ENCODE measurements around the gene IL2RA.
"Not testable (repeated sequence)": the region's sequence is repeated elsewhere in the genome, so short reads cannot be mapped to it uniquely, and the experiment has no call there.

The IL2RA gene

DNA sequence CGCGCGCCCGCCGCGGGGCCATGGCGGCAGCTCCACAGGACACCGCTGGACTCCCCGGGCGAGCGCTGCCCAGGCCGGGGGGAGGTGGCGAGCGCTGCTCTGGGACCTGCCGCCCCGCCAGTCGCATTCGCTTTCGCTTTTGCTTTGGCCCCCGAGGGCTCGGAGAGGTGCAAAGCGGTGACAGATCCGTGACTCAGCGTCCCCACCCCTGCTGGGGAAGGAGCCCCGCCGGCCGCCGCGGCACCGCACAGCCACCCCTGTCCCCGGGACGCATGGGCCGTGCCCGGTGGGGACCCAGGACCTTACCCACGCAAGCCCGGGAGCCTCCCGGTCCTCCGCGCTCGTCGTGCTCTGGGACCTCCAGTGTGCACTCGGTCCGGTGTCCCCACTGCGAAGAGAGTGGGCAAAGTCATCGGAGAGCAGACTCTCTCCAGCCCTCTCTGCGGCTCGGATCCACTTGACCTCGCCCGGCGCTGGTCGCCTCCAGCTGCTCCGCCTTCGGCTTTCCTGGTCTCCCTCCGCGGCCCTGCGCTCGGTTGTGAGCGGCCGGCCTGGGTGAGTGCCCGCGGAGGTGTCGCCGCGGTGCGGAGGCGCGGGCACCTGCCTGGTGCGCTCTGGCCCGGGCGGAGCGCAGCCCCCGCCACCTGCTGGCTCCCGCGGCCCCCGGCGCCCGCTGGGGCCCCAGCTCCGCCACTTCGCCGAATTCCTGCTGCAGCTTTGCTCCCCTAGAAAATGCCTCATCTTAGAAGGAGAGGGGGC, 84.5 kb downstream of the IL2RA start, which contains the start of gene IL15RA:
Gene IL15RA (minus strand): TSS at position 73 of the 759 bp plus-strand sequence. CDS start 51 bp downstream, at position 22.
- no peak for DNase-seq (ENCODE audit: low read depth)

DNA sequence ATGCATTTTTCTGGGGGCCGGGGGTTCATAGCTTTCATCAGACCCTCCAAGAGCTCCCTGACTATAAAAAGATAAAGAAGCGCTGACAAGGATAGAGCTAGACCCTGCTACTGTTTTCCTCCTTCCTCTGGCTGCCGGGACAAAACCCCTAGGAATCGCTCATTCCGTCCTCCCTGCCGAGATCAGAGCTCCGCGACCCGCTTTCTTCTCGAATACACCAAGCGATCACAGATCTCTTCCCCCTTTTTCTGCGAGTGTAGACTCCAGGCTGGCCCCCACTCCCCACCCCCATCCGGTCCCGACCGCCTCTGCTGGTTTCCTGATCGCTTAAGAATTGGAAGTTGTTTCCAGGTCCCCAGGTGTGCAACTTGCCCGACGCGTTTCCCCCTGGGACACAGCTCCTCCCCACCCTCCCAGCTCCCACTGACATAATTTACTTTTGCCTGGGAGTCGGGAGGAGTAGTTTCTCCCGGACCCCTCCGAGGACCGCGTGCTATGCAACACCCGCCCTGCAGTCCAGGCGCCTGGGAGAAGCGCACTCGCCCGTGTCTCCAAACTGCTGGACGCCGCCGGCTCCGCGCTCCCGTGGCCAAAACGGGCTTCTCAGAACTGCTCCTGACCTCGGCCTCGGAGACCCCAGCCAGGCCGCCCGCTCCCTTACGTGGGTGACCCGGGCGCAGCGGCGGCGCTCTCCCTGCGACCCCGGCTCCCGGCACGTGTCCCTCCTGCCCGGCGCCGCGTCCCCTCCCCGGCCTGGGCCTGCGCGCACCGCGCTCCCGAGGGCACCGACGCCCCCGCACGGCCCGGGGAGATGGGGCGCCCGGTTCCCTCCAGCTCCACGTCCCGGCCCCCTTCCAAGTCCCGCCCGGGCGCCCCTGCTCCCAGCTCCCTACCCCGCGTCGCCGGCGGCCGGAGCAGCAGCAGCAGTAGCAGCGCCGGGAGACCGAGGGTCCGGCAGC, 85.4 kb downstream of the IL2RA start:
- no peak for DNase-seq (ENCODE audit: low read depth)

DNA sequence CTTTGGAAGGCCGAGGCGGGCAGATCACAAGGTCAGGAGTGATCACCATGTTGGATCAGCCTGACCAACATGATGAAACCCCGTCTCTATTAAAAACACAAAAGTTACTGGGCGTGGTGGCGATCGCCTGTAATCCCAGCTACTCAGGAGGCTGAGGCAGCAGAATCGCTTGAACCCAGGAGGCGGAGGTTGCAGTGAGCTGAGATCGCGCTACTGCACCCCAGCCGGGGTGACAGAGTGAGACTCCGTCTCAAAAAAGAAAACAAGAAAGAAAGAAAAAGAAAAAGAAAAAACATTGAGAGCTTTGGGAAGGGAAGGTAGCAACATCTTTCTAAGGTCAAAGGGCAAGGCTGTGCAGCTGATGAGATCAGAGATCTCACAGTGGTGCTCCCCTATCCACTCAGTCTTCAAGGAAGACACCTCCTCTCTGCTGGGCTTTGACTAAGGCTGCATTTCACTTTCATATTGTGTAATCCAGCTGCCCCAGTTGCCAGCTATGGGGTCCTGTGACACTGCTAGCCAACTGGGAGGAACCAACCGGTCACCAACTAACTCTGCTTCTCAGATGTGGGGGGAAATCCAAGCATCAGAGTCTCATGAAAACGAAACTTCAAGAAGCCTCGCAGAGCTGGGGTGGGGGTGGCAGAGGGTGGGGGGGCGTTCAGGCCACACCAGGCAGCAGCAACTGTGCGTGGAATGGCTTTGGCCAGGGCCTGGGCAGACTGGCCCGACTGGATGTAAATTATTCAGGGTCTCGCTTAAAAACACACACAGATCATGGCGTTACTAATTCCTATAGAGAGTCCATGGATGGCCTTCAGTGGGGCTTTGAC, 86.3 kb downstream of the IL2RA start:
- DNase-seq (ENCODE audit: low read depth), result no peak

DNA sequence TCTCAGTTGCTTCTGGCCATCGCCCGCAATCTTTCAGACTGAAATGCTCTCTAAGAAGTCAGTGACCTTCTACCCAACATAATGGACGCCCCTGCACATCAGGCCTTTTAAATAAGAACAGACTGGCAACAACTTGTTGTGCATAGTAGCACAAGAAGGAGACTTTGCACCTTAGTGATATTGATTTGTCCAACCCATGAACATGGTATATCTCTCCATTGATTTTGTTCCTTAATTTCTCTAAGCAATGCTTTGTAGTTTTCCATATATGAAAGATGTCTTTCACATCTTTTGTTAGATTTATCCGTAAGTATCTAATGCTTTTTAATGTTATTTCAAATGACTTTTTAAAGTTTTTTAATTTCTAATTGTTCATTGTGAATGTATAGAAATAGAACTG, 89.1 kb downstream of the IL2RA start:
- DNase-seq (ENCODE audit: low read depth), result no peak

DNA sequence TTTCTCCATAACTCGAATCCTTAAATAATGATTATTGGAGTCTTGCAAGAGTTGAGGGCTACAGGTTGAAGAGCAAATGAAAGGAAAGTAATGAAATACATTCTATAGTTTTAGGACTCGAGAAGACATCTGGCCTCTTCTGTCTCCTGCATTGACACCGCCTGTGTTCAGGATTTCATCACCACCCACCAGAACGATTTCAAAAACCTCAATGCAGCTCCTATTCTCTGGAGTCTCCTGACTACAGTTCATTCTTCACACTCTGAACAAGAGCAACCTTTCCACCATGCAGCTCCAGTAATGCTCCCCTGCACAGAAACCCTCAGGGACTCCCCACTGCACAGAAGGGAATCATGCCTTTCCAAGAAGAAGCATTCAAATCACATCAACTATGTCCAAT, 90.3 kb downstream of the IL2RA start:
- DNase-seq (ENCODE audit: low read depth), result no peak

DNA sequence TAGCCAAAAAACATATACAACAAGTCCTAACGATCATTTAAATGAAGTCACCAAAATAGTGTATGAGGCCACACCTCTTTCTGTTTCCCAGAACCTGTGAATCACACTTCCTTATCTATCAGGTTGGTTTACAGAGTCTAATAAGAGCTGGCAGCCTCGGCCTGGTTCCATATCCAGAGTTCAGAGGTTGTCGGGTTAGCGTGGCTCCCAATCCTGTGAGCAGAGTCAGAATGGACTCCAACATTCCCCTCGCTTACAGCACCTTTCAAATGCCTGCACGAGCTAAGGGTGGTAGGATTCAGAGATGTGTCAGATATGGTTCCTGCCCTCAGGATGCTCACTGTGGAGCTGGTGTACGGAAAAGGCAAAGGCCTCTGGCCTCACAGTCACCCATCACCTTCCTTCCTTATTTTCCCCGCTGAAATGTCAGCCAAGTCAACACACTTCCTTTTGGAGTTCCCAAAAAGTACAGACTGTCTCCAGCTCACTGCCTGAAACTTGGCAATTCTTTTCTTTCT, 90.8 kb downstream of the IL2RA start:
- no peak for DNase-seq (ENCODE audit: low read depth)

DNA sequence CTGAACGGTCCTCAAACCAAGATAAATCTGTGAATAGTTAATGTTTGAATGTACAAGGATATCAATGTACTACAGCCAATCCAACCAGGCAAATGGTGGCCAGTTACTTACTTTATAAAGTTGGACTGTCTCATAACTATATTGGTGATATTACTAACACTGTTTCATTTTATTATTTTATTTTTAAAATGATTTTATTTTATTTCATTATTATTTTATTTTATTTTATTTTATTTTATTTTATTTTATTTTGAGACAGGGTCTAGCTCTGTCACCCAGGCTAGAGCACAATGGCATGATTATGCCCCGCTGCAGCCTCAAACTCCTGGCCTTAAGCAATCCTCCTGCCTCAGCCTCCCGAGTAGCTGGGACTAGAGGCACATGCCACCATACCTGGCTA, 91.6 kb downstream of the IL2RA start:
- no peak for DNase-seq (ENCODE audit: low read depth)

DNA sequence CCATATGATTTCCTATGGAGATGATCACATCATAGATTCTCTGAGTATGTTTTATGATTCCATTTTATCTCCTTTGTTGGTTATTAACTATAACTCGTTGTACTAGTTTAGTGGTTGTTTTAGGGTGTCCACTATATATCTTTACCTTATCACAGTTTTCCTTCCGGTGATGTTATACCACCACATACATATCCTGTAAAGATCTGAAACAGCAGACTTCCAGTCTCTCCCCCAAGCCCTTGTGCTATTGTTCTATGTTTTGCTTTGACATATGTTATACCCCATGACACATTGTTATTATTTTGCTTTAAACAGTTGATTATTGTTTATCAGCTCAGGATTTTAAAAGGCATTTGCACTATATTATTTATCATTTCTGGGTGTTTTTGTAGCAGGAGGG, 92.1 kb downstream of the IL2RA start:
- DNase-seq (ENCODE audit: low read depth), result no peak

DNA sequence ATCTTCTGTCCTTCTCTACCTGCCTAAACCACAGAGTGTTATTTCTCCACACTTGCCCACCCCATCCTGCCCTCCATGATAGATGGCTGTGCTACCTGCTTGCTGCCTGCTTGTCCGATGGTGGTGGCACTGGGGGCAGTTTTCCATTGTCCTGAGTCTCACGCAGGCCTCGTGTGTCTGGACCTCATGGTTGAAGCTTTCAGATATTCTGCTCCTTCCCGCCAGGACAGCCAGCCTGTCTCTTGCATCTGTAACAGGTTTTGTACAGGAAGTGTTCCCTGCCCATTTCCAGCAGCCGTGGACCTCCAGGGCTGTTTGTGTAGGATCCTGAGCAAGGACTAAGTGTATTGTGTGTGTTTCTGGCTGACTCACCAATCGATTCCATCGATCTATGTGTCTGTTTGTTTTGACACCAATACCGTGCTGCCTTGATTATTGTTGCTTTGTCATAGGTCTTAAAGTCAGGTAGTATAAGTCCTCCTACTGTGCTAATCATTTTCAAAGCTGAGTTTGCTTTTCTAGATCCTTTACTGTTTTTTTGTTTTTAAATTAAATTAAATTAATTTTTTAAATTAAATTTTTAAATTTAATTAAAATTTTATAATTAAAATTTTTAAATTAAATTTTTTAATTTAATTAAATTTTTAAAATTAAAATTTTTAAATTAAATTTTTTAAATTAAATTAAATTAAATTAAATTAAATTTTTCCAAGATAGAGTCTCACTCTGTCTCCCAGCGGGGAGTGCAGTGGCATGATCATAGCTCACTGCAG, 93.3 kb downstream of the IL2RA start:
- DNase-seq (ENCODE audit: low read depth), result no peak

DNA sequence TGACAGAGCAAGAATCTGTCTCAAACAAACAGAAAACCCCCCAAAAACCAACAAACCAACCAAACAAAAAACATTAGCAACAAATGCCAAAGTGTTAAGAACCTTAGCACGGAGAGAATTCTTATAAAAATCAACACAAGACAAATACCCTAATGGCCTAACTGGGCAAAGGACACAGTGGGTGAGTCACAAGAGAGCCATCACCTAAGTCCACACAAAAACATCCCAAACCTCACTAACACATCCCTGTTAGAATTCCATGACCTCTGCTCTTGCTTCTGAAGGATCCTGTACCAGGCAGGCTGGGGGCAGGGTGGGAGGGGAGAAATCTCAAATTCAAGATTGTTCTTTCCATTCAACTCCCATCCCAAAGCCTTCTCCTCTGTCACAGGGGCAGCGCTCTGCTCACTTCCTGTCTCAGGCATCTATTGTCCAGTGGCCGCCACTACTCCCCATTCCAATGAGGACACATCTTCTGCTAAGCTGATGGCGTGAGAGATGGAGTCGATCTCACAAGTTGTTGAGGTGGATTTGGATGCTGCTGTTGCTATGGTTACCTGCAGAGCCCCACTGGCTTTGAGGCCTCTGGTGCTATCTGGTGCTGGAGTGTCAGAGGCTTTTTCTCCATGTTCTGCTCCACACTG, 94.0 kb downstream of the IL2RA start:
- DNase-seq (ENCODE audit: low read depth), result no peak

DNA sequence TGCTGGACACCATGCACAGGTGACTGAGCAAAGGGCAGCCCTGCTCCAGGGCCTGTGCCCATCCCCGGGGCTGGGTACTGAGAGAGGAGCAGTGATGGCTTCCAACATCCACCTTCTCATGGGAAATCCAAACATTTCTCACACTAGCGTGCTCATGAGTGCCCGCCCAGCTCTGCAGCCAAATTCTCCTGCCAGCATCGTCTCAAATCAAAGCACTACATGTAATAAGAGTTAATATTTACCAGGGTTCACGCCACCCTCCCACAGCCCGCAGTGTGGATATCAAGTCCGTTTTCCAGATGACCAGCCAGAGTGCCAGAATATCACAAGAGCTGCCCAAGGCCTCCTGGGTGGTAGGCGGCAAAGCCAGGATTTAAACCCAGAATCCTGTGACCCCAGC, 96.9 kb downstream of the IL2RA start:
- DNase-seq (ENCODE audit: low read depth), result no peak

DNA sequence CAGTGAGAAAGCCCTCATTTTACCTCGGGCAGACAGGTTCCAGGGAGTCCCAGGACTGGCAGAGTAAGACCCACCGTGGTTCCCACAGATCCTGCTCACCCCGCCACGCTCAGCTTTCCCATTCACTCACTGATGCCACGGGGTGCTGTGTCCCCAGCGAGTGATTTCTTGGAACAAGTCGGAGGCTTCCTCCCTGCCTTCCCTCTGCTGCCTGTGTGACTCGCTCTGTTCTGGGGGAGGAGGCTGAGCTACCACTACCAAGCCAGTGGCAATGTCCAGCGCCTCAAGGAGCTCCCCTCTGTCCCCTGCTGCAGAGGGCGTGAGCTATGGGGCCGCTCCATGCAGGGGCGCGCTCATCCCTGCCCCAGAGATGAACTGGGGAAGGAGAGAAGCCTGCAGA, 97.4 kb downstream of the IL2RA start:
- no peak for DNase-seq (ENCODE audit: low read depth)

DNA sequence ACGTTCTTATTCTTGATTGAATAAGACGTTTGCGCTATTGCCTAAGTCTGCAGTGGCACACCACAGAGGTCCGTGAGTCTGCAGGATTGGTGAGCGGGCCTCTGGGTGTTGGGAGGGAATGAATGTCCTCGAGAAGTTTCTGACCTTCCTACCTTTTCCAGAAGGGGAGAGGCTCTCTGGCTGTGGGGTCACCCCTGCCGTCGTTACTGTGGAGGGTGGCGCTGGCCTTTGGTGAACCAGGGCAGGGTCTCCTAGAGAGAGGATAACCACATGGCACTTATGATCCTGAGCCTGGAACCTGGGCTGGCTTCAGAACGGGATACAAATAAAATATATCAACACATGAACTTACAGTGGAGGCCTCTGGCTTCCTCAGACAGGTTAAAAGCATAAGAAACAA, 98.6 kb downstream of the IL2RA start:
- no peak for DNase-seq (ENCODE audit: low read depth)

DNA sequence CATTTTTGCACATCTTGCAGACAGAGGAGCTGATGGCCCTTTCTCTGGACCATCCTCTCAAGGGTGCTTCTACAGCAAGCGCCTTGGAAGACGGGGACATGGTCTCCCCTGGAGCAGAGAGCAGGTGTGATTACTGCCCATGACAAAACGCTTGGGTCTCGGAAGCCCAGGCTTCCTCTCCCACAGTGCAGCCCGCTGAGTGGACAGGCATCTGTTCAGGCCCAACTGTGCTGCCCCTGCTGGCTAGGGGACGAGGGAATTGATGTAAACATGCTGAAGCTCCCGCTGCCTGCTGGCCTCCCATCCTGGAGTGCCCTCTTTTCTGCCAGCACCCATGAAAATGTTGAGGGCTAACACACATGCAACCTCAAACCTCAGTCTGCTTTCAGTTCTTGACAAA, 99.1 kb downstream of the IL2RA start:
- no peak for DNase-seq (ENCODE audit: low read depth)

DNA sequence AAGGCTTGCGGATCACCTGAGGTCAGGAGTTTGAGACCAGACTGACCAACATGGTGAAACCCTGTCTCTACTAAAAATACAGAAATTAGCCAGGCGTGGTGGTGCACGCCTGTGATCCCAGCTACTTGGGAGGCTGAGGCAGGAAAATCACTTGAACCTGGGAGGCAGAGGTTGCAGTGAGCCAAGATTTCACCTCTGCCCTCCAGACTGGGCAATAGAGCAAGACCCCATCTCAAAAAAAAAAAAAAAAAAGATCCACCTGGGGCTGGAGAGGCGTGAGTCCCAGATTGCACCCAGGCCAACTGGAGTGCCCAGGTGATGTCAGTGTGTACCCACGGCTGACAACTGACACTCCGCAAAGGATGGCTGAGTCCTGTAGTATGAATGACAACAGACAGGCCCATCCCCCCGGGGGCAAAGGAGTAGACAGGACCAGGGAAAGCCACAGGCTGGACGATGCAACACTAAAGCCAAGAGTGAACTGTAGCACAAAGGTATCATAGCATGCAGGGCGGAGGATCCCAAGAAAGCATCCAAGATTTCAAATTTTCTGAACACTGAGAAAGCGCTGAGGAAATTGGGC, 99.7 kb downstream of the IL2RA start:
- not testable (repeated sequence) for DNase-seq (ENCODE audit: low read depth)

DNA sequence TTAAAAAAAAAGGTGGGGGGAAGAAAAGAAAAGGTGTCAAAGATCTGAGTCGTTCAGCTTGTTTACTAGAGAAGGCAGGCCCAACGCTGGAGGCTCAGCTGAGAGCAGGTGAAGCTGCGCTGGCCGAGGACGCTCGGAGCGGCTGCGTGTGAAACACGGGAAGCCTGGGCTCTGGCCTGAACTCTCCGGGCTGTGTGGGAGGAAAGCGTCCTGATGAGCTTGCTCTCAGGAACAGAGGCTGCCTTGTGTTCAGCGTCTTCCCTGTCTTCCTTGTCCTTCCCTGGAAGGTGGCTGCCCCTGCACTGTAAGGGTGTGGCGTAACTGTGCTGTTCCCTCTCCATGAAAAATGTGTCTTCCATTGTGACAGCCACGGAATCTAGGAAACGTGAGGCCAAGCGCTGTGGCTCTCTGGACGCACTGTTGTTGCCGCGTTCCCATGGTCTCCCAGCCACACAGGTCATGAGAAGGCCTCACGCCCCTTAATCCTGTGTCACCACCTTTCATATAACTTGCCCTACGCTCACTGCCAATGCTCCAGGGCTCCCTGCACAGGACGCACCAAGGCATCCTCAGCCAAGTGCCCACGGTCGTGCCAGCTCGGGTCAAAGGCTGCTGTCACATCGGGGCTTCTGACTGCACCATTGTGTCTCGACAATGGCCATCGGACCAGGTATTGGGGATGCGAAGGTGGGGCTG, 100.6 kb downstream of the IL2RA start:
- DNase-seq (ENCODE audit: low read depth), result no peak

DNA sequence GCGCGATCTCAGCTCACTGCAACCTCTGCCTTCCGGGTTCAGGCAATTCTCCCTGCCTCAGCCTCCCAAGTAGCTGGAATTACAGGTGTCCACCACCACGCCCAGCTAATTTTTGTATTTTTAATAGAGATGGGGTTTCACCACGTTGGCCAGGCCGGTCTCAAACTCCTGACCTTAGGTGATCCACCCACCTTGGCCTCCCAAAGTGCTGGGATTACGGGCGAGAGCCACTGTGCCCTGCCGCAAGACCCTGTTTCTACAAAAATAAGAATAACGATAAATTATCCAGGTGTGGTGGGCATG, 101.2 kb downstream of the IL2RA start:
- DNase-seq (ENCODE audit: low read depth), result not testable (repeated sequence)
